Neural crest cell (in vitro differentiated cells): ENCODE results near the gene GGA3. TPM values are rescaled to one million over a fixed set of nuclear protein-coding genes. Genes with fewer than 3 reads are reported as not detected.

Experiments used
- DNase-seq: peaks from one replicate; pipeline ENCODE4 v3.0.0; 2021; ENCODE audit warnings: low read depth, mixed read lengths, low spot score
- H3K27ac Mint-ChIP-seq: one replicate; pipeline ENCODE4 v1.8.0; 2021; ENCODE audit warnings: mild to moderate bottlenecking, mixed read lengths; ENCODE audit not compliant: unreplicated experiment
- H3K27me3 Mint-ChIP-seq: 2 replicates; pipeline ENCODE4 v1.8.0; 2021; ENCODE audit warnings: low read depth, mild to moderate bottlenecking, mixed read lengths
- H3K36me3 Mint-ChIP-seq: 2 replicates; pipeline ENCODE4 v1.8.0; 2021; ENCODE audit warnings: low read depth, mild to moderate bottlenecking, mixed read lengths
- H3K4me1 Mint-ChIP-seq: 2 replicates; pipeline ENCODE4 v1.8.0; 2021; ENCODE audit warnings: mixed read lengths
- H3K4me3 Mint-ChIP-seq: one replicate; pipeline ENCODE4 v1.8.0; 2021; ENCODE audit warnings: mild to moderate bottlenecking, mixed read lengths
- H3K9me3 Mint-ChIP-seq: 2 replicates; pipeline ENCODE4 v1.8.0; 2021; ENCODE audit warnings: mixed read lengths
- total RNA-seq: library from RNA; stranded (reverse); gene quantifications from 2 replicates; pipeline ENCODE4 v1.2.1, GENCODE V29; 2021
- TF ChIP-seq, protein P1 (sequence below): fragments of 200-600 bp; sonication (generic); conservative IDR thresholded peaks from 2 replicates; pipeline ENCODE4 v1.5.0; 2021; ENCODE audit warnings: antibody characterized with exemption, mild to moderate bottlenecking

GGA3 gene
- total RNA-seq, 1 donor from 2014 or later, result 59.0 TPM

- Mint-ChIP-seq H3K9me3 (no peaks in the 10 kb centered on the region), H3K4me3 (peak within 1 kb of the TSS; percentile 82), H3K4me1 (peaks cover 17% of the 10 kb centered on the region), H3K27ac (no peak within 1 kb of the TSS), H3K36me3 (peaks cover 3% of the 10 kb centered on the region), H3K27me3 (no peaks in the 10 kb centered on the region)
- DNase-seq, result no peak
- TF ChIP-seq, protein P1, sequence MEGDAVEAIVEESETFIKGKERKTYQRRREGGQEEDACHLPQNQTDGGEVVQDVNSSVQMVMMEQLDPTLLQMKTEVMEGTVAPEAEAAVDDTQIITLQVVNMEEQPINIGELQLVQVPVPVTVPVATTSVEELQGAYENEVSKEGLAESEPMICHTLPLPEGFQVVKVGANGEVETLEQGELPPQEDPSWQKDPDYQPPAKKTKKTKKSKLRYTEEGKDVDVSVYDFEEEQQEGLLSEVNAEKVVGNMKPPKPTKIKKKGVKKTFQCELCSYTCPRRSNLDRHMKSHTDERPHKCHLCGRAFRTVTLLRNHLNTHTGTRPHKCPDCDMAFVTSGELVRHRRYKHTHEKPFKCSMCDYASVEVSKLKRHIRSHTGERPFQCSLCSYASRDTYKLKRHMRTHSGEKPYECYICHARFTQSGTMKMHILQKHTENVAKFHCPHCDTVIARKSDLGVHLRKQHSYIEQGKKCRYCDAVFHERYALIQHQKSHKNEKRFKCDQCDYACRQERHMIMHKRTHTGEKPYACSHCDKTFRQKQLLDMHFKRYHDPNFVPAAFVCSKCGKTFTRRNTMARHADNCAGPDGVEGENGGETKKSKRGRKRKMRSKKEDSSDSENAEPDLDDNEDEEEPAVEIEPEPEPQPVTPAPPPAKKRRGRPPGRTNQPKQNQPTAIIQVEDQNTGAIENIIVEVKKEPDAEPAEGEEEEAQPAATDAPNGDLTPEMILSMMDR, result no peak
Observed at GRCh38 chr17:75270966-75271232, 9.5 kb upstream of the GGA3 start, which contains the start of gene MIF4GD. MIF4GD (minus strand) TSS chr17:75271231; CDS start chr17:75270195, 1,036 bp downstream.

- DNase-seq, result peak; percentile 52
- Mint-ChIP-seq H3K4me1 (peaks cover 17% of the 10 kb centered on the region), H3K9me3 (no peaks in the 10 kb centered on the region), H3K36me3 (peaks cover 3% of the 10 kb centered on the region), H3K27ac (no peak overlapping the region), H3K27me3 (no peaks in the 10 kb centered on the region), H3K4me3 (peak overlapping the region; percentile 82)
- TF ChIP-seq, protein P1, result peak; percentile 51
Observed at GRCh38 chr17:75270218-75270965, 9.0 kb upstream of the GGA3 start.

- Mint-ChIP-seq H3K9me3 (no peaks in the 10 kb centered on the region), H3K27me3 (no peaks in the 10 kb centered on the region), H3K4me1 (peaks cover 17% of the 10 kb centered on the region), H3K27ac (no peak overlapping the region), H3K4me3 (peak overlapping the region; percentile 82), H3K36me3 (peaks cover 3% of the 10 kb centered on the region)
- DNase-seq, result no peak
- TF ChIP-seq, protein P1, result no peak
Observed at GRCh38 chr17:75269844-75270217, 8.4 kb upstream of the GGA3 start.

GRCh38 chr17:75267411-75268232 is 6.2 kb upstream of the GGA3 start:
- peaks cover 22% of the 10 kb centered on the region for H3K4me1 Mint-ChIP-seq
- H3K36me3 Mint-ChIP-seq, result no peaks in the 10 kb centered on the region
- H3K9me3 Mint-ChIP-seq, result no peaks in the 10 kb centered on the region
- TF ChIP-seq, protein P1, result peak; percentile 35
- no peak overlapping the region for H3K27ac Mint-ChIP-seq
- no peaks in the 10 kb centered on the region for H3K27me3 Mint-ChIP-seq
- DNase-seq, result no peak
- peak overlapping the region; percentile 77 for H3K4me3 Mint-ChIP-seq

- H3K27me3 Mint-ChIP-seq, result no peaks in the 10 kb centered on the region
Observed at GRCh38 chr17:75267153-75267410, 5.7 kb upstream of the GGA3 start.

More at GRCh38 chr17:75267153-75267410, 5.7 kb upstream of the GGA3 start:
- H3K9me3 Mint-ChIP-seq, result no peaks in the 10 kb centered on the region
- TF ChIP-seq, protein P1, result no peak
- no peak overlapping the region for H3K27ac Mint-ChIP-seq
- DNase-seq, result no peak
- no peaks in the 10 kb centered on the region for H3K36me3 Mint-ChIP-seq
- H3K4me3 Mint-ChIP-seq, result peak overlapping the region; percentile 77
- H3K4me1 Mint-ChIP-seq, result peaks cover 27% of the 10 kb centered on the region
